ENCODE data around the gene PDIA4. TPM values are rescaled to one million over a fixed set of nuclear protein-coding genes. Genes with fewer than 3 reads are reported as not detected.

PDIA4 gene
- 10 to 100 TPM; 20.9 to 67.7 (median 33.1) TPM for total RNA-seq
- polyA plus RNA-seq: 10 to 100 TPM in 1 of 2 donors, 1 to 10 TPM in 1; 8.4 to 84.4 TPM
- long read RNA-seq, donor 1, transcript PDIA4-201 (10 exons, 2,903 nt): major isoform, 37 of 51 reads
- long read RNA-seq, donor 1, partial matches to known transcripts: 9 of 51 reads
- long read RNA-seq, donor 1, other reads (novel, unspliced or antisense): 2 of 51 reads
- long read RNA-seq, donor 2, transcript PDIA4-201 (10 exons, 2,903 nt): major isoform, 185 of 230 reads
- long read RNA-seq, donor 2, partial matches to known transcripts: 27 of 230 reads
- long read RNA-seq, donor 2, other reads (novel, unspliced or antisense): 16 of 230 reads
- long read RNA-seq, donor 3, transcript PDIA4-201 (10 exons, 2,903 nt): major isoform, 56 of 87 reads
- long read RNA-seq, donor 3, partial matches to known transcripts: 23 of 87 reads
- long read RNA-seq, donor 3, other reads (novel, unspliced or antisense): 7 of 87 reads

- 0 to 1% (median 1%) methylated on average over 26 to 87 of the region's 87 CpGs for WGBS, 4 donors
- intact Hi-C loops (cut with DNase I): loop anchor here (1.0 to 5.0 kb wide), 10 partner anchors 34 to 98 kb away; partner anchors contain the start of genes ZNF786 (in 3 of the 10) and ZNF425 (in 1 of the 10)
Observed at GRCh38 chr7:149028346-149029109, at the start of gene PDIA4. Gene PDIA4, minus strand, starts transcription at chr7:149028505. Its CDS starts 97 bp downstream, at chr7:149028408.

DNA sequence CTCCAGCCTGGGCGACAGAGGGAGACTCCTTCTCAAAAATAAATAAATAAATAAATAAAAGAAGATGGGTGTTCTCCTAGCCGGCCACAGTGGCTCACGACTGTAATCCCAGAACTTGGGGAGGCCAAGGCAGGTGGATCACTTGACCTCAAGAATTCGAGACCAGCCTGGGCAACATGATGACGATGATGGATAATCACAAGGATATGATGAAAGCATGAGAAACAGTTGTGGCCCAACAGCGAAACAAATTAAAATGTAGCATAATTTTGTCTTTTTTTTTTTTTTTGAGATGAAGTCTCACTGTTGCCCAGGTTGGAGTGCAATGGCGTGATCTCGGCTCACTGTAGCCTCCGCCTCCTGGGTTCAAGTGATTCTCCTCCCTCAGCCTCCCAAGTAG lies 49.3 kb upstream of the PDIA4 start:
- no peaks in the 10 kb centered on the region for H3K27me3 ChIP-seq
- 86 to 96% (median 87%) methylated on average over 9 of the region's 9 CpGs for WGBS, 4 donors
- no peak overlapping the region for H3K27ac ChIP-seq
- no peaks in the 10 kb centered on the region for H3K9me3 ChIP-seq
- H3K4me3 ChIP-seq: no peak overlapping the region
- H3K36me3 ChIP-seq: peaks cover 0 to 48% (median 29%) of the 10 kb centered on the region in 9 donors
- no peak for TF ChIP-seq POLR2A (IDR thresholded peaks at IDR 0.05)
- TF ChIP-seq, protein P1, sequence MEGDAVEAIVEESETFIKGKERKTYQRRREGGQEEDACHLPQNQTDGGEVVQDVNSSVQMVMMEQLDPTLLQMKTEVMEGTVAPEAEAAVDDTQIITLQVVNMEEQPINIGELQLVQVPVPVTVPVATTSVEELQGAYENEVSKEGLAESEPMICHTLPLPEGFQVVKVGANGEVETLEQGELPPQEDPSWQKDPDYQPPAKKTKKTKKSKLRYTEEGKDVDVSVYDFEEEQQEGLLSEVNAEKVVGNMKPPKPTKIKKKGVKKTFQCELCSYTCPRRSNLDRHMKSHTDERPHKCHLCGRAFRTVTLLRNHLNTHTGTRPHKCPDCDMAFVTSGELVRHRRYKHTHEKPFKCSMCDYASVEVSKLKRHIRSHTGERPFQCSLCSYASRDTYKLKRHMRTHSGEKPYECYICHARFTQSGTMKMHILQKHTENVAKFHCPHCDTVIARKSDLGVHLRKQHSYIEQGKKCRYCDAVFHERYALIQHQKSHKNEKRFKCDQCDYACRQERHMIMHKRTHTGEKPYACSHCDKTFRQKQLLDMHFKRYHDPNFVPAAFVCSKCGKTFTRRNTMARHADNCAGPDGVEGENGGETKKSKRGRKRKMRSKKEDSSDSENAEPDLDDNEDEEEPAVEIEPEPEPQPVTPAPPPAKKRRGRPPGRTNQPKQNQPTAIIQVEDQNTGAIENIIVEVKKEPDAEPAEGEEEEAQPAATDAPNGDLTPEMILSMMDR (IDR thresholded peaks at IDR 0.05): no peak
- DNase-seq (no peak), ATAC-seq (no peak)
- no peaks in the 10 kb centered on the region for H3K4me1 ChIP-seq
- intact Hi-C loops (cut with DNase I): no loop called here

More at GRCh38 chr7:149028346-149029109, at the start of gene PDIA4:
- ATAC-seq (peak; percentile 97 to 99 (median 98)), DNase-seq (peak; percentile 99 to 100 (median 99))
- Histone ChIP-seq H3K27ac (peak within 1 kb of the TSS; percentile 45 to 94 (median 87)), H3K9me3 (no peaks in the 10 kb centered on the region), H3K4me3 (peak within 1 kb of the TSS; percentile 63 to 100 (median 78)), H3K4me1 (peaks cover 0 to 31% (median 16%) of the 10 kb centered on the region in 12 donors), H3K27me3 (no peaks in the 10 kb centered on the region), H3K36me3 (peaks cover 0 to 5% (median 0%) of the 10 kb centered on the region in 9 donors)
- peak in 1 of 2 donors; percentile 89 for TF ChIP-seq POLR2A (IDR thresholded peaks at IDR 0.05)
- TF ChIP-seq, protein P1 (IDR thresholded peaks at IDR 0.05): peak in 8 of 12 donors; percentile 6 to 53 (median 26)

GRCh38 chr7:149075286-149075685 lies 47.0 kb upstream of the PDIA4 start:
- Histone ChIP-seq H3K4me1 (peaks cover 0 to 6% (median 0%) of the 10 kb centered on the region in 12 donors), H3K9me3 (no peaks in the 10 kb centered on the region), H3K36me3 (peaks cover 0 to 67% (median 51%) of the 10 kb centered on the region in 9 donors), H3K4me3 (no peak overlapping the region), H3K27ac (no peak overlapping the region), H3K27me3 (no peaks in the 10 kb centered on the region)
- DNase-seq: no peak
- ATAC-seq: no peak
- intact Hi-C loops (cut with DNase I): no loop called here
- 96 to 100% (median 98%) methylated on average over 2 of the region's 2 CpGs for WGBS, 4 donors
- no peak for TF ChIP-seq POLR2A (IDR thresholded peaks at IDR 0.05)
- TF ChIP-seq, protein P1 (IDR thresholded peaks at IDR 0.05): no peak

Measured in heart left ventricle (tissue), 16 donors.